CD4-positive, alpha-beta T cell treated with Interleukin-21 for 1 hour (primary cell): ENCODE data around the gene KPTN.

Experiments
- DNase-seq: peaks from one replicate; pipeline ENCODE4 v3.0.0-alpha.2; 2020

Gene KPTN

DNA sequence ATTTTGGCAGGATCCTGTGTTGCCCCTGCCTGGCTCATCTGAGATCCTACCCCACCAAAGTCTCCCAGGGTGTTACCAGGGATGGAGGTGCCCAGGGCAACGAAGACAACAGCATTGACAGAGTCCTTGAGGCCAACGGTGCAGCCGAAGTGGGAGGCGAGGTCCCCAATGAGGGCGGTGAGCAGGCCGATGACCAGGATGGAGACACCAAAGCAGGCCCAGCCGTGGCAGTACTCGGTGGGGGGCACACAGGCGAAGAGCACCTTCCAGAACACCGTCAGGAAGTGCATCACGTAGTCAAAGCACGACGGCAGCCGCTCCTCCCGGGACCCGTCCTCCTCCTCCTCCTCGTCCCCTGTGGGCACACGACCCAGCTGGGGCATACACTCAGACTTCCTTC lies 51.9 kb downstream of the KPTN start:
- no peak for DNase-seq

DNA sequence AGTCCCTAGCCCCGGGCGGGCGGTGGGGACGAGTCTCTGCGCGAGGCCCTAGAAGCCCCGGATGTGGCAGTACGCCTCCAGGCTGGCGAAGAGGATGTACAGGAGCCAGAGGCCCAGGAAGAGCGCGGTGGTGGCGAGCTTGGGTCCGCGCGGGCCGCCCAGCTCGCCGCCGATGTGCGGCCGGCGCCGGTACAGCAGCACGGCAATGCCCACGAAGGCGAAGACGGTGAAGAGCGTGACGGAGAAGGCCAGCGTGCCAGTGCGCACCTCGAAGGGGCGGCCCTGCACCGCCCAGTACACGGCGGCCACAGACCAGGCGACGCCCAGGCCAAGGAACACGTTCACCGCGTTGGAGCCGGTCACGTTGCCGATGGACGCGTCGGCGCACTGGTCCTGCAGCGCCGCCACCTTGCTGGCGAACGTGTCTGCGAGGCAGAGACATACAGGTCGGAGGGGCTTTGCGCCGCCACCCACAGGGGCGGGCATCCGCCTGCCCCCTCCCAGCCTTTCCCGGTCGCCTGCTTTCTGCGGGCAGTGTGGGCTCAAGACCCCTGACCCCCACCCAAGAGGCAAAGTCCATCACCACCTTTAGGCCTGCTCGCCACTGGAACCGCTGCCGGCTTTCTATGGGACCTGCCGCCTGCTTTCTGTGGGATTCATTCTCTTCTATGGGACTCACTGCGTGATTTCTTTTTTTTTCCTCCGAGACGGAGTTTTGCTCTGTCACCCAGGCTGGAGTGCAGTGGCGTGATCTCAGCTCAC lies 53.8 kb downstream of the KPTN start:
- peak; percentile 27 for DNase-seq

DNA sequence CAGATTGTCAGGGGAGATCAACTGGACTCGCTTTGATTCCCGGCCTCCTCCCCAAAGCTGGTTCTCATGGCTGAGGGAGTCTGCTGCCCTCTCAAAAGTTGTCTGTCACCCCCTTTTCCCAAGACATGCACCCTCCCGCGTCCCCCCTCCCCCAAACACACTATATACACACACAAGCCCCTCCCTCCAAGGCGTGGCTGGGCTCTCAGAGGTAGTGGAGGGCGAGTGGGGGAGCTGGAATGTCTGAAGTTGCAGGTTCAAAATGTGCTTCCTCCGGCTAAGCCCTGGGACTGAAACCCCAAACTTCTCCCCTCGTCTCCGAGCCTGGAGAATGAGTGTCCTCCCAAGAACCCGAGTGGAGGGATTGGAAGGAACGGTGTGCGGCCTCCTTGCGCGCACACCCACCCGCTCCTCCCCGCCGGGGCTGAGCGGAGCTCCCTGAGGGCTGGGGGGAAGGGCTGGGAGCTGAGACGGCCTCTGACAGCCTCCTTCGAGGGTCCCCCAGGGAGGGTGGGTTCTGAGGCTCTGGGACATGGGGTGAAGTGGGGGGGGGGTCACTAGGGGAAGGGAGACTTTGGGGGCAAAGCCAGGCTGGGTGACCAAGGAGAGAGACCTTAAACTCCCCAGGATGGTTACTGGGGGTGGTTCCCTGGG lies 54.8 kb downstream of the KPTN start:
- no peak for DNase-seq

DNA sequence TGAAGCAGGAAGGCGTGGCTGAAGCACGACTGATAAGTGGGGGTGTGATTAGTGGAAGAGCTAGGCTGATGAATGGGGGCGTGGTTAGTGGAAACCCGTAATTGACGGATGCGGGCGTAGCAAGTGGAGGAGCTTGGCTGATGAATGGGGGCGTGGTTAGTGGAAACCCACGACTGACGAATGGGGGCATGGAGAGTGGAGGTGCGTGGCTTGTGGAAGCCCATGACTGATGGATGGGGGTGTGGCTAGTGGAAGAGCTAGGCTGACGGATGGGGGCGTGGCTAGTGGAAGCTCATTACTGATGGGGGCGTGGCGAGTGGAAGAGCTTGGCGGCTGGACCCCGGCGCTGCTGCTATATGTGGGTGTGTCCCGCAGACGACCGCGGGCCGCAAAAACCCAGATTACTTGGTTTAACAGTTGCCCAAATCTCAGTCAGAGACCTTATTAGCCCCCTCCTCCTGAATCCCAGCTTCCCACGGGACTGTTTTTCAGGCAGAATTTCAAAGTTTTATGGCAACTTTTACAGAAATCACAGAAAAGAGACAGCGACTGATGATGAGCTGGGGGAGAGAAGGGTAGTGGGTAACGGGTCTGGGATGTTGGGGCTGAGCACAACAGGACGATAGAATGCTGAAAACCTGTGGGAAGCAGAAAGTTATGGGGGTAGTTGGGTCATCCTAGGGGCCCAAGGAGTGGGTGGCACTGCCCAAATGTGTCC lies 55.7 kb downstream of the KPTN start:
- peak; percentile 91 for DNase-seq

DNA sequence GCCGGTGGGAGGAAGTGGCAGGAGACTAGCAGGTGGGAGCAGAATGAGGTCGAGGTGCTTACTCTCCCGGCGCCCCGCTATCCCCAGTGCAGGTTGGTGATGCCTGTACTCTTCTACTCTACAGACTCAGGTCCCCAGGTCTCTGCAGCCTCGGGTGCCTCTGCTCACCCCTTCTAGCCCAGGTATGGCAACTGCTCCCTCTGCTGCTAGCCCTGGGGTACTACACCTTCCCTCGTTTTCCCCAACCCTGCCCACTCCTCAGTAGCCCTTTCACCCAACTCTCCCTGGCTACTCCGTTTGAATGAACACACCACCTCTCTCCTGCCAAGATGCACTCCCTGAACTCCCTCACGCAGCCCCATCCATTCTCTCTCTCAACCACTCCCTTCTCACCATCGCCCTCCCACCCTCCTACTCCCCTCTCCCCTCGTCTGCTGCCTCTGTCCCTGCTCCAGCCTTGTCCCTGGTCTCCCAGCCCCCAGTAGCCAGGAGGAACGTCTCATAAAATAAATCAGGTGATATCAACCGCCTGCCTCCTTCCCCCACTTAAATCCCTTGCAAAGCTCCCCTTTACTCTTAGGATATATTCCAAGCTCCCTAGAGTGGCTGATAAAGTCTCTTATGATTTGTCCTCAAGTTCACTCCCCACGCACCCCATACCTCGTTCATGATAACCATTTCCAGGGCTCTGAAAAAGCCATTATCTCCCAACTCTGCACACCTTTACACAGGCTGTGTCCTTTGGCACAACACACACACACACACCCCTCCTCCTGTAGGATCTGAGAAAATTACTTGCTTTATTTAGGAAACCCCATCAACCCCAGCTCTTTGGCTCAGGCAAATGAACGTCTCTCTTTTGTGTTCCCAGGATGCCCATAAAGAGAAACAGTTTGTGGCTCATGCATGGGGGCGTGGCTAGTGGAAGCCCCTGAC lies 56.5 kb downstream of the KPTN start:
- peak; percentile 71 for DNase-seq
